Activated T-cell treated with anti-CD3 and anti-CD28 coated beads, Interleukin-2, amount 50 U/mL, for 72 hours (primary cell): ENCODE data around the gene MRPL45. TPM values are rescaled to one million over a fixed set of nuclear protein-coding genes. Genes with fewer than 3 reads are reported as not detected.
A peak's percentile ranks its signal among the peaks of the same experiment; 100 is the strongest.

ENCODE experiments used
- ATAC-seq, 2 donors: fragments of 150-1000 bp; cut with Tn5 transposase; replicated peaks in 1 of 2; 2 replicates each; pipeline ENCODE4 v1.10.0; 2021; ENCODE audit warnings: moderate library complexity in 2 of 2, mild to moderate bottlenecking in 1 of 2
- DNase-seq, 2 donors: peaks; one replicate each; pipeline ENCODE4 v3.0.0; 2021 to 2022; ENCODE audit warnings: mixed read lengths in 1 of 2
- H3K27ac Mint-ChIP-seq: one replicate; pipeline ENCODE4 v1.8.0; 2022; ENCODE audit warnings: mild to moderate bottlenecking, moderate library complexity, mixed read lengths
- H3K27me3 Mint-ChIP-seq: one replicate; pipeline ENCODE4 v1.8.0; 2022; ENCODE audit warnings: low read depth, mixed read lengths
- H3K36me3 Mint-ChIP-seq, 2 donors: one replicate each; pipeline ENCODE4 v1.8.0; 2022; ENCODE audit warnings: mixed read lengths in 2 of 2, mild to moderate bottlenecking in 1 of 2; ENCODE audit not compliant: insufficient read depth in 2 of 2
- H3K4me1 Mint-ChIP-seq: one replicate; pipeline ENCODE4 v1.8.0; 2022; ENCODE audit warnings: low read depth, mixed read lengths
- H3K4me3 Mint-ChIP-seq, 2 donors: one replicate each; pipeline ENCODE4 v1.8.0; 2022; ENCODE audit warnings: mild to moderate bottlenecking in 2 of 2, mixed read lengths in 2 of 2, moderate library complexity in 2 of 2
- H3K9me3 Mint-ChIP-seq, 2 donors: one replicate each; pipeline ENCODE4 v1.8.0; 2022; ENCODE audit warnings: mixed read lengths in 2 of 2
- total RNA-seq, 2 donors: library from RNA; stranded (reverse); gene quantifications; one replicate each; pipeline ENCODE4 v1.2.3, GENCODE V29; 2022

Gene MRPL45
- total RNA-seq, 2 donors from 2014 or later = 54.9 to 67.1 TPM

GRCh38 chr17:38329284-38329683 is 32.3 kb downstream of the MRPL45 start:
- H3K36me3 Mint-ChIP-seq = no peaks in the 10 kb centered on the region
- no peak overlapping the region for H3K4me3 Mint-ChIP-seq
- H3K4me1 Mint-ChIP-seq = peaks cover 25% of the 10 kb centered on the region
- ATAC-seq (no peak), DNase-seq (no peak)
- H3K27me3 Mint-ChIP-seq = no peaks in the 10 kb centered on the region
- no peak overlapping the region for H3K27ac Mint-ChIP-seq
- H3K9me3 Mint-ChIP-seq = no peaks in the 10 kb centered on the region

GRCh38 chr17:38329808-38330730 is 33.1 kb downstream of the MRPL45 start:
- Mint-ChIP-seq H3K27ac (no peak overlapping the region), H3K36me3 (no peaks in the 10 kb centered on the region), H3K9me3 (no peaks in the 10 kb centered on the region), H3K4me1 (peaks cover 22% of the 10 kb centered on the region), H3K4me3 (no peak overlapping the region), H3K27me3 (no peaks in the 10 kb centered on the region)
- ATAC-seq (no peak), DNase-seq (no peak)

GRCh38 chr17:38330941-38331411 is 34.0 kb downstream of the MRPL45 start:
- Mint-ChIP-seq H3K27ac (no peak overlapping the region), H3K4me3 (no peak overlapping the region)
- no peak for DNase-seq

GRCh38 chr17:38332735-38333134 is 35.8 kb downstream of the MRPL45 start:
- ATAC-seq (no peak), DNase-seq (no peak)
- H3K27me3 Mint-ChIP-seq = no peaks in the 10 kb centered on the region
- H3K9me3 Mint-ChIP-seq = no peaks in the 10 kb centered on the region
- no peak overlapping the region for H3K27ac Mint-ChIP-seq
- H3K4me3 Mint-ChIP-seq = no peak overlapping the region
- H3K4me1 Mint-ChIP-seq = peaks cover 5% of the 10 kb centered on the region
- no peaks in the 10 kb centered on the region for H3K36me3 Mint-ChIP-seq

More at GRCh38 chr17:38330941-38331411, 34.0 kb downstream of the MRPL45 start:
- ATAC-seq = no peak
- no peaks in the 10 kb centered on the region for H3K9me3 Mint-ChIP-seq
- peaks cover 13% of the 10 kb centered on the region for H3K4me1 Mint-ChIP-seq
- no peaks in the 10 kb centered on the region for H3K27me3 Mint-ChIP-seq
- no peaks in the 10 kb centered on the region for H3K36me3 Mint-ChIP-seq

- Mint-ChIP-seq H3K27ac (no peak overlapping the region), H3K4me3 (no peak overlapping the region), H3K36me3 (no peaks in the 10 kb centered on the region), H3K9me3 (no peaks in the 10 kb centered on the region), H3K27me3 (no peaks in the 10 kb centered on the region), H3K4me1 (peaks cover 1% of the 10 kb centered on the region)
- ATAC-seq (peak; percentile 66 to 68), DNase-seq (peak; percentile 70)
Measured at GRCh38 chr17:38333635-38334295, 36.8 kb downstream of the MRPL45 start.

- ATAC-seq (no peak), DNase-seq (no peak)
- H3K4me1 Mint-ChIP-seq = no peaks in the 10 kb centered on the region
- no peaks in the 10 kb centered on the region for H3K9me3 Mint-ChIP-seq
- H3K27me3 Mint-ChIP-seq = no peaks in the 10 kb centered on the region
- no peak overlapping the region for H3K27ac Mint-ChIP-seq
- H3K36me3 Mint-ChIP-seq = no peaks in the 10 kb centered on the region
- no peak overlapping the region for H3K4me3 Mint-ChIP-seq
Measured at GRCh38 chr17:38334480-38335364, 37.8 kb downstream of the MRPL45 start.

GRCh38 chr17:38336838-38337237 is 39.9 kb downstream of the MRPL45 start:
- Mint-ChIP-seq H3K4me3 (no peak overlapping the region), H3K4me1 (no peaks in the 10 kb centered on the region), H3K36me3 (no peaks in the 10 kb centered on the region), H3K27me3 (no peaks in the 10 kb centered on the region), H3K27ac (no peak overlapping the region), H3K9me3 (no peaks in the 10 kb centered on the region)
- no peak for ATAC-seq
- DNase-seq = no peak

GRCh38 chr17:38338053-38338452 is 41.1 kb downstream of the MRPL45 start:
- H3K9me3 Mint-ChIP-seq = no peaks in the 10 kb centered on the region
- no peaks in the 10 kb centered on the region for H3K27me3 Mint-ChIP-seq
- H3K4me3 Mint-ChIP-seq = no peak overlapping the region
- H3K4me1 Mint-ChIP-seq = no peaks in the 10 kb centered on the region
- H3K27ac Mint-ChIP-seq = no peak overlapping the region
- H3K36me3 Mint-ChIP-seq = no peaks in the 10 kb centered on the region
- DNase-seq (no peak), ATAC-seq (no peak)

- no peak overlapping the region for H3K27ac Mint-ChIP-seq
- H3K36me3 Mint-ChIP-seq = no peaks in the 10 kb centered on the region
- ATAC-seq (no peak), DNase-seq (no peak)
- H3K4me3 Mint-ChIP-seq = no peak overlapping the region
- H3K4me1 Mint-ChIP-seq = no peaks in the 10 kb centered on the region
- H3K9me3 Mint-ChIP-seq = no peaks in the 10 kb centered on the region
- H3K27me3 Mint-ChIP-seq = no peaks in the 10 kb centered on the region
Measured at GRCh38 chr17:38338535-38338934, 41.6 kb downstream of the MRPL45 start.

GRCh38 chr17:38339891-38340290 is 42.9 kb downstream of the MRPL45 start:
- Mint-ChIP-seq H3K9me3 (no peaks in the 10 kb centered on the region), H3K4me1 (no peaks in the 10 kb centered on the region), H3K4me3 (no peak overlapping the region), H3K27me3 (no peaks in the 10 kb centered on the region), H3K36me3 (no peaks in the 10 kb centered on the region), H3K27ac (no peak overlapping the region)
- DNase-seq (no peak), ATAC-seq (no peak)

- H3K36me3 Mint-ChIP-seq = no peaks in the 10 kb centered on the region
- ATAC-seq (no peak), DNase-seq (no peak)
- H3K9me3 Mint-ChIP-seq = no peaks in the 10 kb centered on the region
- no peaks in the 10 kb centered on the region for H3K4me1 Mint-ChIP-seq
- H3K27me3 Mint-ChIP-seq = no peaks in the 10 kb centered on the region
- no peak overlapping the region for H3K27ac Mint-ChIP-seq
- H3K4me3 Mint-ChIP-seq = no peak overlapping the region
Measured at GRCh38 chr17:38341035-38341721, 44.2 kb downstream of the MRPL45 start.

GRCh38 chr17:38342886-38343607 is 46.1 kb downstream of the MRPL45 start:
- Mint-ChIP-seq H3K9me3 (no peaks in the 10 kb centered on the region), H3K36me3 (no peaks in the 10 kb centered on the region), H3K4me3 (no peak overlapping the region), H3K27me3 (no peaks in the 10 kb centered on the region), H3K27ac (no peak overlapping the region), H3K4me1 (no peaks in the 10 kb centered on the region)
- no peak for DNase-seq
- ATAC-seq = no peak
